Tibial artery (tissue), 4 donors: ENCODE data around the gene UBE2G1.

Experiments
- DNase-seq, 2 donors: peaks; one replicate each; pipeline ENCODE4 v3.0.0-alpha.2; 2019
- H3K27ac ChIP-seq, 2 donors: fragments of 200-600 bp; sonication (generic) in 1 of 2; 1 replicate in 1 of 2; 2 replicates in 1 of 2; pipeline ENCODE4 v1.5.1; 2018 to 2019; ENCODE audit warnings: mild to moderate bottlenecking in 1 of 2
- H3K27me3 ChIP-seq, 2 donors: fragments of 200-600 bp; sonication (generic) in 1 of 2; one replicate each; pipeline versions ENCODE4 v1.5.1 to v1.6.0; 2016 to 2019
- H3K36me3 ChIP-seq, 3 donors: fragments of 200-600 bp; sonication (generic) in 2 of 3; one replicate each; pipeline ENCODE4 v1.5.1; 2016 to 2019; ENCODE audit warnings: mild to moderate bottlenecking in 2 of 3
- H3K4me1 ChIP-seq, 4 donors: fragments of 200-600 bp; sonication (generic) in 2 of 4; 1 replicate in 3 of 4; 2 replicates in 1 of 4; pipeline ENCODE4 v1.5.1; 2016 to 2019
- H3K4me3 ChIP-seq, 2 donors: fragments of 200-600 bp; sonication (generic) in 1 of 2; 1 replicate in 1 of 2; 2 replicates in 1 of 2; pipeline ENCODE4 v1.5.1; 2018 to 2019; ENCODE audit warnings: mild to moderate bottlenecking in 2 of 2
- H3K9me3 ChIP-seq, 3 donors: fragments of 200-600 bp; sonication (generic) in 1 of 3; one replicate each; pipeline ENCODE4 v1.5.1; 2016 to 2019
- intact Hi-C: fragments of 100-400 bp; cut with DNase I; formaldehyde crosslinking; loops from one replicate; pipeline ENCODE4 v1.15.0; 2023; ENCODE audit warnings: low total_unique reads
- TF ChIP-seq, protein P1 (sequence below), 2 experiments: fragments of 200-600 bp in 1 of 2; fragments of 450-650 bp in 1 of 2; IDR thresholded peaks; one replicate each; pipeline ENCODE4 v1.5.1; 2017 to 2019; ENCODE audit warnings: antibody characterized with exemption in 2 of 2, mild to moderate bottlenecking in 1 of 2, moderate library complexity in 1 of 2

UBE2G1 gene

DNA sequence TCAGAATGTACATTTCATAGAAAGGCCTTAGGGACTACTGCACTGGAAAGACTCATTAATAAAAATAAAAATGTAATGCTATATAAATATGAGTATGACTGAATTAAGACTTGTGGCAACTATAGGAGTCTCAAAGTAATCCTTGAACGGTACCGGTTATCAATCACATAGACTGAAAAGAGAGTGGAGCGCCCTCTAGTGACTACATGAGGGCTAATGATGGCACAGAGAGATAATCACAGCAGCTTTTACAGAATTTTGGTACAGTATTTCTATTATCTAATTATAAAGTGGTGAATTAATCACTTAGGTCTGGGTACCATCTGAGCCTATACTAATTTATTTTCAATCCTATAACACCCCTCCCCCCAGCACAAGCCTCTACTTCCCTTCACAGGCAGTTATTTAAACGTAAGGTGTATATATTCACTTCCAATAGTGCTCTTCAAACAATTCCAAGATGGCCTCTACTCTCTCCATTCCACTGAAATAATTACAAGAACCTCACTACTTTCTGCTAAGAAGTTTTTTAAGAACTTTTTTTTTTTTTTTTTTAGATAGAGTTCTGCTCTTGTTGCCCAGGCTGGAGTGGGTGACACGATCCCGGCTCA, 62.0 kb downstream of the UBE2G1 start:
- Histone ChIP-seq H3K9me3 (no peaks in the 10 kb centered on the region), H3K27ac (no peak overlapping the region), H3K27me3 (no peaks in the 10 kb centered on the region), H3K4me3 (no peak overlapping the region), H3K36me3 (peaks cover 9 to 25% (median 11%) of the 10 kb centered on the region in 3 donors), H3K4me1 (peaks cover 0 to 31% (median 7%) of the 10 kb centered on the region in 4 donors)
- TF ChIP-seq, protein P1, sequence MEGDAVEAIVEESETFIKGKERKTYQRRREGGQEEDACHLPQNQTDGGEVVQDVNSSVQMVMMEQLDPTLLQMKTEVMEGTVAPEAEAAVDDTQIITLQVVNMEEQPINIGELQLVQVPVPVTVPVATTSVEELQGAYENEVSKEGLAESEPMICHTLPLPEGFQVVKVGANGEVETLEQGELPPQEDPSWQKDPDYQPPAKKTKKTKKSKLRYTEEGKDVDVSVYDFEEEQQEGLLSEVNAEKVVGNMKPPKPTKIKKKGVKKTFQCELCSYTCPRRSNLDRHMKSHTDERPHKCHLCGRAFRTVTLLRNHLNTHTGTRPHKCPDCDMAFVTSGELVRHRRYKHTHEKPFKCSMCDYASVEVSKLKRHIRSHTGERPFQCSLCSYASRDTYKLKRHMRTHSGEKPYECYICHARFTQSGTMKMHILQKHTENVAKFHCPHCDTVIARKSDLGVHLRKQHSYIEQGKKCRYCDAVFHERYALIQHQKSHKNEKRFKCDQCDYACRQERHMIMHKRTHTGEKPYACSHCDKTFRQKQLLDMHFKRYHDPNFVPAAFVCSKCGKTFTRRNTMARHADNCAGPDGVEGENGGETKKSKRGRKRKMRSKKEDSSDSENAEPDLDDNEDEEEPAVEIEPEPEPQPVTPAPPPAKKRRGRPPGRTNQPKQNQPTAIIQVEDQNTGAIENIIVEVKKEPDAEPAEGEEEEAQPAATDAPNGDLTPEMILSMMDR (IDR thresholded peaks at IDR 0.05): peak; percentile 62 to 66
- intact Hi-C loops: loop anchor here (10.0 kb wide), 1 partner anchor 90 kb away; no protein-coding TSS in a partner anchor
- DNase-seq: peak in 1 of 2 donors; percentile 59

DNA sequence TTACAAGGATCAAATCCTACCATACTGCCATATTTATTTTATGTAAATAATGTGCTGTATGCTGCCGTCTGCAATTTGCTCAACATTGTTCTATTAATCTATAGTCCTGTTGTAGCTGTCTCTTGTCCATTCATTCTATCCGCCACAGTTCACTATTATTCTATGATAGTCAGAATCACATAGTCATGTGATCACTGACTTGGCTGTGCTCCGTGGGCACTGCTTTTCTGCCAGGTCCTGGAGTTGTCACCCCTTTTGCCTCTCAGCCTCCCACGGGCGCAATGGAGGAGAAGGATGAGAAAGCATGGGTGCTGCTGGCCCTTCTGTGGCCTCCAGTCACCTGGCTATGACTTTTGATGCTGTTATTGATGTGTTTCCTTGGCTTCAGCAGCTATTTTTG, 65.4 kb downstream of the UBE2G1 start:
- intact Hi-C loops: loop anchor here (10.0 kb wide), 1 partner anchor 86 kb away; no protein-coding TSS in a partner anchor
- H3K9me3 ChIP-seq: no peaks in the 10 kb centered on the region
- DNase-seq: no peak
- peaks cover 1 to 17% (median 3%) of the 10 kb centered on the region in 3 donors for H3K36me3 ChIP-seq
- H3K27me3 ChIP-seq: no peaks in the 10 kb centered on the region
- peaks cover 0 to 20% (median 3%) of the 10 kb centered on the region in 4 donors for H3K4me1 ChIP-seq
- TF ChIP-seq, protein P1 (IDR thresholded peaks at IDR 0.05): no peak
- no peak overlapping the region for H3K27ac ChIP-seq
- no peak overlapping the region for H3K4me3 ChIP-seq

DNA sequence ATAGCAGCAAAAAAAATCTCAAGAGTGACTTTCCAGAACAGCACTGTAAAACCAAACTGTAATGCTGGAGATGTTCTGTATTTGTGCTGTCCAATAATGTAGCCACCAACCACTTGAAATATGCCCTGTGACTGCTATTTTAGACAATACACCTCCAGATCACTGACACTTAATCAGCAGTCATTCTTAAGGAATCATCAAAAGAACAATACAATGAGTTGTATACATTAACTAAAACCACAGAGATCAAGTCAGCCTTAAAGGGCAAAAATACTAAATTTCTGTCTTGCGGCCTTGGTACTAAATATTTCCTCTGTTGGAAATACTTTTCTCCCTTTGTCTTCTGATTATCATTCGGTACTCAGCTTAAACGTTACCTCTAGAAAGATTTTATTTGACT, 69.1 kb downstream of the UBE2G1 start:
- TF ChIP-seq, protein P1 (IDR thresholded peaks at IDR 0.05): no peak
- Histone ChIP-seq H3K36me3 (peaks cover 0 to 12% (median 0%) of the 10 kb centered on the region in 3 donors), H3K27me3 (no peaks in the 10 kb centered on the region), H3K9me3 (no peaks in the 10 kb centered on the region), H3K4me1 (peaks cover 0 to 9% (median 3%) of the 10 kb centered on the region in 4 donors), H3K27ac (no peak overlapping the region), H3K4me3 (no peak overlapping the region)
- intact Hi-C loops: no loop called here
- DNase-seq: no peak

DNA sequence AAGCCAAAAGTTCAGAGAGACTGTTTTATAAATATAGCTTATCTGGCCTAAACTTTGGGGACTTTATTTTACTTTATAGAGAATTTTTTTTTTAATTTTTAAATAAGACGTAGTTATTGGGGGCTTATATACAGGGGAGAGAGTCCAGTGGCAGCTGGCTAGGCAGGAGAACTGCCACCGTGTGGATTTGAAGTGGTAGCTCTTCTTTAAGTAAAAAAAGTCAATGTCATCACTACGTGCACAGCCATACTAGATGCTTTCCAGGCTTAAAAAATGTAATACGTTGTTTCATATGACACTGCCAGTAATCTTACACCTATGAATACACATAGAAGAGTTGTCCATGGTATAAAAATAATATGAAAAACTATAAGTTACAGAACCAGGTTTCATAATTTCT, 70.8 kb downstream of the UBE2G1 start:
- TF ChIP-seq, protein P1 (IDR thresholded peaks at IDR 0.05): no peak
- H3K27me3 ChIP-seq: no peaks in the 10 kb centered on the region
- intact Hi-C loops: no loop called here
- H3K9me3 ChIP-seq: no peaks in the 10 kb centered on the region
- no peak for DNase-seq
- no peak overlapping the region for H3K4me3 ChIP-seq
- peaks cover 0 to 2% (median under 1%) of the 10 kb centered on the region in 4 donors for H3K4me1 ChIP-seq
- H3K36me3 ChIP-seq: peaks cover 0 to 12% (median 4%) of the 10 kb centered on the region in 3 donors
- no peak overlapping the region for H3K27ac ChIP-seq

DNA sequence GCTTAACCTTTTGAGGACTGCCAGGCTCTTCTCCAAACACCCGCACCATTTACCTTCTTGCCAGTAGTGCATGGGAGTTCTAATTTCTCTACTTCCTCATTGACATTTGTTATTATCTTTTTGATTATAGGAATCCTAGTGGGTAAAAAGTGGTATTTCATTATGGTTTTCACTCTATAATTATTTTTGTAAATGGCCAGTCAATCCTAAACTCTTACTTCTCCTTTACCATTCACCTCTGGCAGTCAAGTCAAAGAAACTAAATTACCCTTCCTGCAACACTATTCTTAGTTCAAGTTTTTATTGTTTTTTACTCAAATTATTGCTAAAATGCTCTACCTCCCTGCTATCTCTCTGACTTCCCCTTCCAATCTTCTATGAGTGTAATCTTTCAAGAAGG, 72.9 kb downstream of the UBE2G1 start:
- intact Hi-C loops: no loop called here
- no peaks in the 10 kb centered on the region for H3K4me1 ChIP-seq
- H3K36me3 ChIP-seq: peaks cover 0 to 18% (median 6%) of the 10 kb centered on the region in 3 donors

More for the DNA sequence above, 72.9 kb downstream of the UBE2G1 start:
- Histone ChIP-seq H3K4me3 (no peak overlapping the region), H3K9me3 (no peaks in the 10 kb centered on the region), H3K27ac (no peak overlapping the region), H3K27me3 (no peaks in the 10 kb centered on the region)
- TF ChIP-seq, protein P1 (IDR thresholded peaks at IDR 0.05): no peak
- DNase-seq: no peak
